Measurements from ENCODE around the gene EXOSC2.

The EXOSC2 gene

GRCh38 chr9:130693426-130694191 lies at the start of gene EXOSC2:
TSS of gene EXOSC2 (plus strand) at chr9:130693780. CDS start at chr9:130693792, 12 bp downstream.
- TF ChIP-seq CTCF (IDR thresholded peaks at IDR 0.05; ENCODE audit: low read depth, low read length): no peak
- Histone ChIP-seq H3K36me3 (peaks cover 45% of the 10 kb centered on the region), H3K27me3 (ENCODE audit: insufficient read depth, low read depth, severe bottlenecking) (no peaks in the 10 kb centered on the region), H3K4me3 (ENCODE audit: low read depth, low read length) (peak within 1 kb of the TSS; percentile 84), H3K9me3 (ENCODE audit: severe bottlenecking) (no peaks in the 10 kb centered on the region), H3K27ac (peak within 1 kb of the TSS; percentile 93)
- DNase-seq: peak; percentile 100

- no peak overlapping the region for H3K4me3 ChIP-seq (ENCODE audit: low read depth, low read length)
- TF ChIP-seq CTCF (IDR thresholded peaks at IDR 0.05; ENCODE audit: low read depth, low read length): no peak
- no peak for DNase-seq
- no peaks in the 10 kb centered on the region for H3K36me3 ChIP-seq
- H3K27ac ChIP-seq: no peak overlapping the region
- H3K27me3 ChIP-seq (ENCODE audit: insufficient read depth, low read depth, severe bottlenecking): peaks cover 10% of the 10 kb centered on the region
- peaks cover 4% of the 10 kb centered on the region for H3K9me3 ChIP-seq (ENCODE audit: severe bottlenecking)
These were observed 42.4 kb upstream of the EXOSC2 start for GRCh38 chr9:130651221-130651620.

DNA sequence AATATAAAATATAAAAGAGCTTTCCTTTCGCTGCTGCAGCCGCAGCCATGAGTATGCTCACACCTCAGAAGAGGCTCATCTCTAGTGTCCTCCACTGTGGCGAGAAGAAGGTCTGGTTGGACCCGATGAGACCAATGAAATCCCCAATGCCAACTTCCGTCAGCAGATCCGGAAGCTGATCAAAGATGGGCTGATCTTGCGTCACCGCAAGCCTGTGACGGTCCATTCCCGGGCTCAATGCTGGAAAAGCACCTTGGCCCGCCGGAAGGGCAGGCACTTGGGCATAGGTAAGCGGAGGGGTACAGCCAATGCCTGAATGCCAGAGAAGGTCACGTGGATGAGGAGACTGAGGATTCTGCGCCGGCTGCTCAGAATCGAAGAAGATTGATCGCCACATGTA lies 41.8 kb upstream of the EXOSC2 start:
- H3K27me3 ChIP-seq (ENCODE audit: insufficient read depth, low read depth, severe bottlenecking): peaks cover 12% of the 10 kb centered on the region
- H3K27ac ChIP-seq: no peak overlapping the region
- H3K9me3 ChIP-seq (ENCODE audit: severe bottlenecking): no peaks in the 10 kb centered on the region
- no peak for TF ChIP-seq CTCF (IDR thresholded peaks at IDR 0.05; ENCODE audit: low read depth, low read length)
- DNase-seq: no peak
- no peak overlapping the region for H3K4me3 ChIP-seq (ENCODE audit: low read depth, low read length)
- no peaks in the 10 kb centered on the region for H3K36me3 ChIP-seq

GRCh38 chr9:130654879-130655278 lies 38.7 kb upstream of the EXOSC2 start:
- no peak overlapping the region for H3K4me3 ChIP-seq (ENCODE audit: low read depth, low read length)
- no peaks in the 10 kb centered on the region for H3K36me3 ChIP-seq
- H3K27ac ChIP-seq: no peak overlapping the region
- no peaks in the 10 kb centered on the region for H3K9me3 ChIP-seq (ENCODE audit: severe bottlenecking)
- H3K27me3 ChIP-seq (ENCODE audit: insufficient read depth, low read depth, severe bottlenecking): peaks cover 44% of the 10 kb centered on the region
- no peak for TF ChIP-seq CTCF (IDR thresholded peaks at IDR 0.05; ENCODE audit: low read depth, low read length)
- DNase-seq: no peak

DNA sequence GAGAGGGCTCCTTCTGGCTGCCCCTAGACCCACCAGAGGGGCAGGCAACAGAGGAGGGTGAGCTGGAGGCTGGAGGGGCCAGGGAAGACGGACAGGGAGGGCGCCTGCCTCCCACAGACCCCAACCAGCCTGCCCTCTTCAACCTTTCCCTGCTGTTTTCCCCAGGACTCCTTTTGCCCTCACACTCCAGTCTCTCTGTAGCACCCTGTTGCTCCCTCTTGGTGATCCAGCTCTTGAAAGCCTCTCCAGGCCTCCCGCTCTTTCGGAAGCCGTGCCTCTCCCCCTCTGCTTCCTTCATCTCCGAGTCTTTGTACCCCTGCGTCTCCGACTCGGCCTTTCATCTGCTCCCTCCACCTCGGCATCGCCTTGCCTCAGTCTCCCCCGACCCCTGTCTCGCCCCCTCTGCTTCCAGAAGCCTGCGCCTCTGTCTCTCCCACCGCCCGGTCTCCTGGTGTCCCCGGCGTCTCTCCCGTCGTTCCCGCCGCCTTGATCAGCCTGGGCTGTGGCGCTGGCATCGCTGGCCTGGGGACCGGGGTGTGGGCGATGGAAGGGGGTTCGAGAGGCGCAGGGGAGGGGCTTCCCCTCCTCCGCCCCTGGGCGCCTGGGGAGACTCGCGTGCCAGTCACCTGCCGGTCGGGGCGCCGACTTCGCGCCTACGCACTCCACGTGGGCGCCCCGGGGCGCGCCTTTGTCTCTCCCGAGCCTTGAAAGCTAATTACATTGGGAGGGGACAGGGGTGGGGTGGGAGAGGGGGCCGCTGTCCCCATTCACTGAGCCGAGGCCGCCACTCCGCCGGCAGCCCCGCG lies 34.5 kb upstream of the EXOSC2 start:
- TF ChIP-seq CTCF (IDR thresholded peaks at IDR 0.05; ENCODE audit: low read depth, low read length): no peak
- no peak overlapping the region for H3K4me3 ChIP-seq (ENCODE audit: low read depth, low read length)
- peaks cover 86% of the 10 kb centered on the region for H3K27me3 ChIP-seq (ENCODE audit: insufficient read depth, low read depth, severe bottlenecking)
- no peak overlapping the region for H3K27ac ChIP-seq
- H3K36me3 ChIP-seq: no peaks in the 10 kb centered on the region
- no peaks in the 10 kb centered on the region for H3K9me3 ChIP-seq (ENCODE audit: severe bottlenecking)
- no peak for DNase-seq

All from WERI-Rb-1 (cell line).